NCI-H526 (cell line): ENCODE data around the gene CNP.
A peak's percentile ranks its signal among the peaks of the same experiment; 100 is the strongest.
"Not testable (repeated sequence)": the region's sequence is repeated elsewhere in the genome, so short reads cannot be mapped to it uniquely, and the experiment has no call there.

Experiments used
- DNase-seq, 2 experiments: peaks; one replicate each; lab custom pipeline; 2025; lab: John Stamatoyannopoulos, UW

Gene CNP

GRCh38 chr17:41966463-41967140 lies at the start of gene CNP:
Gene CNP, plus strand, starts transcription at chr17:41966795. Its CDS starts 90 bp downstream, at chr17:41966885.
- DNase-seq: peak; percentile 70 to 94

- DNase-seq: no peak
These were observed 49.4 kb upstream of the CNP start for GRCh38 chr17:41917192-41917591.

- DNase-seq: peak in 1 of 2 experiments; percentile 55
These were observed 48.8 kb upstream of the CNP start for GRCh38 chr17:41917679-41918313.

GRCh38 chr17:41918314-41919164 lies 48.1 kb upstream of the CNP start, which contains the start of gene ACLY:
Gene ACLY, minus strand, starts transcription at chr17:41918951. Its CDS starts 5,078 bp downstream, at chr17:41913873.
- DNase-seq: peak; percentile 92 to 98

- DNase-seq: peak; percentile 70 to 85
These were observed 47.3 kb upstream of the CNP start for GRCh38 chr17:41919165-41919817.

- no peak for DNase-seq
These were observed 46.6 kb upstream of the CNP start for GRCh38 chr17:41919840-41920579.

- no peak for DNase-seq
These were observed 46.0 kb upstream of the CNP start for GRCh38 chr17:41920580-41920955.

GRCh38 chr17:41925991-41926590 lies 40.5 kb upstream of the CNP start:
- DNase-seq: no peak

- DNase-seq: no peak
These were observed 37.8 kb upstream of the CNP start for GRCh38 chr17:41928693-41929251.

- DNase-seq: peak; percentile 94 to 97
These were observed 36.4 kb upstream of the CNP start, which contains the start of gene ODAD4 for GRCh38 chr17:41930009-41930832. Gene ODAD4, plus strand, starts transcription at chr17:41930617. Its CDS starts 107 bp downstream, at chr17:41930724.

- DNase-seq: not testable (repeated sequence)
These were observed 35.8 kb upstream of the CNP start for GRCh38 chr17:41930833-41931156.

GRCh38 chr17:41931715-41932114 lies 34.9 kb upstream of the CNP start:
- not testable (repeated sequence) for DNase-seq

GRCh38 chr17:41932816-41933389 lies 33.7 kb upstream of the CNP start:
- DNase-seq: no peak

- no peak for DNase-seq
These were observed 31.0 kb upstream of the CNP start for GRCh38 chr17:41935641-41936040.

GRCh38 chr17:41937970-41938954 lies 28.3 kb upstream of the CNP start:
- DNase-seq: no peak

- no peak for DNase-seq
These were observed 27.4 kb upstream of the CNP start for GRCh38 chr17:41939044-41939692.

- DNase-seq: no peak
These were observed 26.9 kb upstream of the CNP start for GRCh38 chr17:41939693-41940090.

GRCh38 chr17:41941168-41941567 lies 25.4 kb upstream of the CNP start:
- DNase-seq: no peak
